Left colon (tissue), 2 donors: ENCODE results near the gene DCTN3. TPM values are rescaled to one million over a fixed set of nuclear protein-coding genes. Genes with fewer than 3 reads are reported as not detected.

Source experiments
- ATAC-seq: fragments of 200-7000 bp; cut with Tn5 transposase; one replicate; pipeline ENCODE4 v1.9.1; 2020; ENCODE audit warnings: mild to moderate bottlenecking, moderate library complexity
- DNase-seq, 2 donors: peaks; one replicate each; pipeline ENCODE4 v3.0.0-alpha.2; 2020
- intact Hi-C, 2 donors: fragments of 100-400 bp; cut with DNase I in 1 of 2; cut with micrococcal nuclease in 1 of 2; formaldehyde crosslinking; loops; one replicate each; pipeline versions ENCODE4 v1.11.2 to v1.14.0; 2022; cut with DNase I, micrococcal nuclease
- total RNA-seq, 2 donors: library from RNA; stranded (reverse); fragmentation: NEBNext Ultra II Directional; extraction: Animal tissue kit (Norgen Biotek cat#: 25700); gene quantifications; one replicate each; pipeline ENCODE4 v1.2.1, GENCODE V29; 2021
- donor health status: DM: no; HTN: no; CAD: no.
- donor health status: DM: yes; HTN: yes; CAD: no.

Gene DCTN3
- total RNA-seq, 2 donors from 2014 or later, result 53.7 to 59.4 TPM

DNA sequence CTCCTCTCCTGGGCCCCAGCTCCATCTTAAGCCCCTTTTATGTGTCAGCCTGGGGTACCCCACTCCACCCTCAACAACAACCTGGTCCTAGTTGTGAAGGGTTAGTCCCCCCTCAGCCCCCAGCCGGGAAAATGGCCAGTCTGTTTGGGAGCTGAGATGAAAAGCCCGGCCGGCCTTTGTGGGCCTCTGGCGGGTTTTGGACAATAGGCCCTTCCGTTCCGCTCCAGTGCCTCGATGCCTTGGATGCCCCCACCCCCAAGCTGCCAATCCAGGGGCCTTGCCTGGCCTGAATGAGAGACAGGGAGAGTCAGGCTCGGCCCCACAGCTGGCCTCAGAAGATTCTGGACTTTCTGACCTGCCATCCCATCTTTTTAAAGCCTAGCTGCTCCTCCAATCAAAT lies 39.9 kb downstream of the DCTN3 start:
- ATAC-seq (no peak), DNase-seq (no peak)
- intact Hi-C loops, result no loop called here

DNA sequence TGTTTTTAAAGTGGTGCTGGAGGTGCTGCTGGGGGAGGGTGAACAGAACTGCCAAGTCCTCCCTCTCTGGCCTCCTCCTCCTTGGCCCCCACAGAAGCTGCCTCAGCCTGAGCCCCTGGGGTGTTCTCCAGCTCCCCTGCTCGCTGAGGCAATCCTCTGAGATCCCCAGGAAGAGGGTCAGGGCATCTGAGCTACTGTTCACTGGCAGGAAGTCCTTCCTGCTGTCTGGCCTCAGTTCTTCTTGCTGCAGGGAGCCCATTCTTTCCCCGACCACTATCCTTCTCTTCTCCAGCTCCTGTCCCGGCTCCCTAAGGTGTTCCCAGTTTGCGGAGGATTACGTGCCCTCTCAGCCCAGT lies 40.5 kb downstream of the DCTN3 start:
- no peak for ATAC-seq
- no peak for DNase-seq
- intact Hi-C loops, result no loop called here

DNA sequence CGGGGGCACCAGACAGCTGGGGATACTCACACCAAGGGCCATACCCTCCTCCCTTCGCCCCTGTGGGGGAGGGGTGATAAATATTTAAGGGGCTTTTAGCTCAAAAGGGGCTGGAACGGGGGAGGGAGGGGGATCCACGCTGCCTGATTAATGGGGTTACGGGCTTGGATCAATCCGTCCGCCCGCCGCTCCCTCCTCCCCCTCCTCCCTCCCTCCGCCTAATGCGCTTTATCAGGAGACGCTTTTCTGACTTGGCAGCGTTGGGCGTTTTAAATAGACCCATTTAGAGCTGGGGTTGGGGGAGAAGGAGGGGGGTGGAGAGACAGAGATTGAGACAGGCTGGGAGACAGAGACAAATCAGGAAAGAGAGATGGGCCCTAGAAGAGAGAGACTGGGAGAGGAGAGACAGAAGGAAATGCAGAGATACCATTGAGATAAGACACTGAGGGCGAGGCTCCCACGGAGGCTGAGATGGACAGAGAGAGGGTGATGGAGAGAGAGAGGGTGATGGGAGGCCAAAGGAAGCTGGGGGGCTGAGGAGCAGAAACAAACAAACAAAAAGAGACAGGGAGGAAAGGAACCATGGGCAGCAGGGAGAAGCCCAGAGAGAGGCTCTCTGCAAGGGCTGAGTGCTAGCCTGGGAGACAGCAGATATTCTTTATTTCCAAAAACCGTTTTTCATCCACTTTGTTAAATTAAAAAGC lies 41.0 kb downstream of the DCTN3 start:
- DNase-seq (no peak), ATAC-seq (no peak)
- intact Hi-C loops, result no loop called here

DNA sequence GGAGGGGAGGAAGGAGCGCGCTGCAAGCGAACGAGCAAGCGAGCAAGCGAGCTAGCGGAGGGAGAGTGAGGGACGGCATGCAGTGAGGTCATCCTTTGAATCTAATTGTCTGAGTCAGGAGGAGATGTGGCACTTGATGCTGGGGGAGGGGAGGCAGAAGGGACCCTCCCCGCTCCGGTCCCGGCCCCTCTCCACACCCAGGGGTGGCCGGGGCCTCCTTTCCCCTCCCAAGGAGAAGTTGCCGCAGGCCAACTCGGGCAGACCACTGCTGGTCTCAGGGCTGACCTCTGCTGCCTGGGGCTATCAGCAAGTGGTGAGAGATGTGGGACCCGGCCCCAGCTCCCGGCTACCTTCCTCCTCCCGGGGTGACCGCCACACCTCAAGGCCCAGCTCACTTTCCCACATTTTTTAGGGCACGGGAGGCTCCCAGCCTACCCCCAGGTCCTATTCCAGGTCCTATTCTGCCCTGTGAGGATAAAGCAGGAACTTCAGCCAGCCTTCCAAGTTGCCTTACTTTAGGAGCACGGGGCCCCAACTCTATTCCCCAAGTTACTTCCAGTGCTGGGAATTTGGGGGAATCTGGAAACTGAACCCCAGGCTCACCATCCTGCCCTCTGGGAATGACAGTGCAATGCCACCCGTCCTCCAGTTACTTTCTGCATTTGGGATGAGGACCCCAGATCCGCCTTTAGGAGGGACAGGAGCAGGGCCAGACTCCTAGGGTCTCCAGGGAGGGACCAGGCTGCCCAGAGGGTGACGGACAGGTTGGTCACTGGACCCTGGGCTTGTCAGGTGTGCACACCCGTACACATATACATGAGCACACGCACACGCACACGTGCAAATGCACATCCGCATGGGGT lies 41.8 kb downstream of the DCTN3 start:
- ATAC-seq, result peak; percentile 16
- intact Hi-C loops, result no loop called here
- peak in 1 of 2 donors; percentile 28 for DNase-seq

DNA sequence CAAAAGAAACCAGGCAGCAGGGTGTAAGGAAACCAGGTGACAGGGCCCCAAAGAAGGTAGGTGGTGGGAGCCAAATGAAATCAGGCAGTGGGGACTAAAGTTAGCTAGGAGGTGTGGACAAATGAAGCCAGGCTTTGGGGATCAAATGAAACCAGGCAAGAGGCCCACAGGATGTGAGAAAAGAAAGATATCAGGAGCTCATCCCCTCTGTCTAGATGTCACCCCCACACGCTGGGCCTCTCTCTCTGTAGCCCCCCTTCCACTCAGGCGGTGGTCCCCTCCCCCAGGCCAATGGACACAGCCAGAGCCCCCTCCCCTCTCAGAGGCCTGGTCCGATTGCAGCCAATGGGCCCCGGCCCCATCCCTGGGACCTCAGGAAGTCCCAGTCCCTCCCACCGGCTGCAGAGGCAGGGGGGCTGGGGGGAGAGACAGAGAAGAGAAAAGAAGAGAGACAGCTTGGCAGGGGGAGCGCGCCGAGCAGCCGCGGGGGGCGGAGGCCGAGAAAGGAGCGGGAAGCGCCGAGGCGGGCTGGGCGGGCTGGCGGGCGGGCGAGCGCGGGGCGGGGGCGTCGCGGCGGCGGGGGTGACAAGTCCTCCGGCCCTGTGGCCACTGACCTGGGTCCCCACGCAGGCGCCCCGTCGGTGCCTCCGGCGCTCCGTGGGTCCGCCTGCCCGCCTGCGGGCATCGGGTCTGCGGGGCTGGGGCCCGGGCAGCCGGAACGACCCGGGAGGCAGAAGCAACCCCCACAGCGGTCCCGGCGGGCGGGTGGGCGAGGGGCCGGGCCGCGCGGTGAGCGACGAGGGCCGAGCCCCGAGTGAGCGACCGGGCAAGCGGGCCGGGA lies 42.7 kb downstream of the DCTN3 start:
- intact Hi-C loops, result no loop called here
- no peak for DNase-seq
- no peak for ATAC-seq

DNA sequence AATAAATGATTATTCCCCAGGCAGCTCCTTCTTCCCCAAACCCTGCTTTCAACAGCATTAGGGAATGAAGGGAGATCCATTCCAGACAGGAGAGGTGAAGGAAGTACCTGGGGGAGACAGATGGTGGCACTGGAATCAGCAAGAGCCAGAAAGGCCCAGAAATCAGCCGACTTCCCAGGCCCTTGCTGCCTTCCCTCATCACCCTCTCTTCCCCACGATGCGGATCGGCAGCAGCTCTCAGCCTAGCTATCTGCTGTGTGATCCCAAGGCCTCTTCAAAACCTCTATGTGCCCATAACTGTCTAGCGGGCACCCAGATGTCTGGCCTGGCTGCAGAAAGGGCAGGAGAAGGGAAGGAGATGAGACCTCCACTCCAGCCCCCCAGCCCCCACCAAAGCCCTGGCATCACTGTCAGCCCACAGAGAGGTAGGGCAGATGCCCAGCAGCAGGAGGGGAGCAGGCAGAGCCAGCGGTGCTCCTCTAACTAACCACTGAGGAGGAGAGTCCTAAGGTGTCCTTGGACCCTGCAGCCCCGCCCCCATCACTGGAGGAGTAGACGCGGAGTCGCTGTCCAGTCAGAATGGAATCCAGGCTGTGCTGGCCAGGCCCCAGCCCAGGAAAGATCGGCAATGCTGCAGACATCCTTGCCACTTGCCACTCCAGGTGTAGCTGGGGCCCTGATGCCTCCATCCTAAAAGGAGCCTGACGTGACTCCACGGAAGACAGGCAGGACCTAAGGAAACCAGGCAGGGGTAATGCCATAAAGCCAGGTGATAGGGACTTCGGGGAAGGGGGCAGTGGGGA lies 43.5 kb downstream of the DCTN3 start:
- ATAC-seq (no peak), DNase-seq (peak in 1 of 2 donors; percentile 23)
- intact Hi-C loops, result no loop called here

DNA sequence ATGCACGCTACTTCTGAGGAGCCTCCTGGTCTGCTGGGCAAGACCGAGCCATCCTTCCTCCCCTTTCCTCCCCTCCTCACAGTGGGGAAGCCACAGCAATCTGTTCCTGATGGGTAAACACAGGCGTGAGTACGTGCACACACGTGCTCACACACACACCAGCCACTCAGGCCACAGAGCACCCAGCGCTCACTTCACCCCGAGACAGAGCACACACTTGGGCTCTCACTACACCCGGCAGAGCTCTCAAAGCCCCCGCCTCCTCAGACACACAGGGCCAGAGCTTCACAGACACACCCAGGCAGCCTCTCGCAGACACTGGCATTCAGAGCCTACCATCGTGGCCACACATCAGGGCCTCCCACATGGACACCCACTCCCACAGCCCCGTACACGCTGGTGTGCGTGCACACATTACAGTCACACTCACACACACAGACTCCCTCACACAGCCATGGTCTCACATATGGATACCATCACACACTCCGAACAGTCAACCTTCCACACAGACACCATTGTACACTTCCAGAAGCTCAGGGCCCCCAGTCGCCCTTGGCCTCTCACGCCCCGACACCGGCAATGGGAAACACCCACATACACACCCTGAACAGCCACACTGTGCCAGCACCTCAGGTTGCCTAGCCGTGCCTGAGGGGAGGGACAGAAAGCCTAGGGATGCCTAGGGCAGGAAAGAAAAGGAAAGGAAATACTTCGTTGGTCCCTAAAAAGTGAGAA lies 44.3 kb downstream of the DCTN3 start:
- DNase-seq (peak; percentile 49 to 62), ATAC-seq (peak; percentile 62)
- intact Hi-C loops, result no loop called here

DNA sequence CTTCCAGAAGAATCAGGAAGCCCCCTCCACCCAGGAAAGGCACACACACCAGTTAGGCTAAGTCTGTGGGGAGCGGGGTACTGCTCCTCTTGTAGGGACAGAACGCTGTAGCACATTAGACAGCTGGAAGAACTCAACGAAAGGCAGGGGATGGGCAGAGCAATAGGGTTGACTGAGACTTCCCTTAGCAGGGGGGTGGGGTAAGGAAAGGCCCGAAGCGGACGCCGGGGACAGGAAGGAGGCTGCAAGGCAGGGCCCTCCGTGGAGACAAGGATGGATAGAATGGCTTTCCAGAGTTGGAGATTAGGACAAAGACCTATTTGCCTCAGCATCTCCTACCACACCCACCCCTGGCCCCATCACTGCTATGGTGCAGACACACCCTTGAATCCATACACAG lies 45.1 kb downstream of the DCTN3 start:
- intact Hi-C loops, result no loop called here
- ATAC-seq (no peak), DNase-seq (no peak)

DNA sequence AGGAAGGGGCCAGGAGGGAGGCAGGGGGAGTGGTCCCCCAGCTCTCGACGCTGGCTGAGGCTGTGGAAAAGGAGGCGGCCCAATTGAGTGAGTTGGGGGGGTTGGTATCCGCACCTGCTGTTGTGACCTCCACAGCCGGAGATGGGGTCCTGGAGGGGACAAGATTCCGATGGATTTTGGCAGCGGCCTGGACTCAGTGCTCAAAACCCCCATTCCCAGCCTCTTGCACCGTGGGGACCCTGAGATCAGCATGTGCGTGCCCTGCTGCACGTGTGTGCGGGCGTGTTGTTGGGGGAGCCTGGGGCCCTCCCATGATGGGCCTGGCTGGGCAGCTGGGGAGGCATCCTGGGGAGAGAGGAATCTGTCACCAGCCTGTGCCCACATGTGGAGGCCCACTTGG lies 45.7 kb downstream of the DCTN3 start:
- ATAC-seq (no peak), DNase-seq (no peak)
- intact Hi-C loops, result no loop called here

DNA sequence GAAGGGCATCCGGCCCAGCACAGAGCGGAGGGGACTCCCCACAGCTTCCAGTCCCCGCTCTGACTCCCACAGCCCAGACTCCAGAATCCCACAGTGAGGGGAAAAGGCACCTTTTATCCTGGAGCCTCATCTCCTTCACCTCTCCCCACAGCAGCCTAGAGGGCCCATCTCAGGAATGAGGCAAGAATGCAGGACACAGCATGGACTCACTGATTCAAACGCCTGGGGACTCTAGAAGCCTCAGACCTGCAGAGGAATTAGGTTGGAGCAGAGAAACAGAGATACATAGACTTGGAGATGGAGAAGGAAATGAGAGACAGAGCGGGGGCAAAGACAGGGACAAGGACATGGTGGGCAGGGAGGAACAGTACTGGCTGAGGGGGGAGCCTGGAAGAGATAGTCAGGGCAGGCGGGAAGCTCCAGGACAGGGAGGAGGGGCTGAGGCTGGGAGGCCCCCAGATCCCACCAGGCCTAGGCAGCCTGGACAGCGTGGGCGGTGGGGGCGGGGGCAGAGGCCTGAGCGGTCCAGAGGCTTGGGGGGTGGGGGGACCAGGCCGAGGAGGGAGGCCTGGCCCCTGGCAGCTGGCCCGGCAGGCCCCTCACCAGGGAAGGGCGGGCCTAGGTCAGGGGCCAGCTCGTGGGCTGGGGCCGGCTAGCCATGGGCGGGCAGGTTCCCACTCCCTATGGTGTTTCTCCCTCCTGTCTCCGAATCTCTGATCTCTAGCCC lies 46.5 kb downstream of the DCTN3 start:
- DNase-seq (no peak), ATAC-seq (no peak)
- intact Hi-C loops, result no loop called here

DNA sequence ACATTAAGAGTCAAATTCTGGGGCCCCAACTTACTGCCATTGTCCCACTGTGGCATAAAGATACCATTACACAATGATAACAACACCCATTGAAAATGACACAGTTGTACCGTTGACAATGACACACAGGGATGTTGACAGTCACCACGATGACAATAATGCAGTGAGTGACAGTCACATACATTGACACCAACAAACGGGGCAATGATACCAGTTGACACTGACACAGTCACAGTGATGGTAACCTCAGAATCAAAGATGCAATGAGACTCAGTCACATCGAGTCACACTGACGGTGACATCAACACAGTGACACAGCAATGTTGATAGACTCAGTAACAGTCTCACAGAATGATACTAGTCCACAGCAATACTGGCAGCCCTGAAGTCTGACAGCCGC lies 47.7 kb downstream of the DCTN3 start:
- no peak for DNase-seq
- peak; percentile 2 for ATAC-seq
- intact Hi-C loops, result no loop called here

DNA sequence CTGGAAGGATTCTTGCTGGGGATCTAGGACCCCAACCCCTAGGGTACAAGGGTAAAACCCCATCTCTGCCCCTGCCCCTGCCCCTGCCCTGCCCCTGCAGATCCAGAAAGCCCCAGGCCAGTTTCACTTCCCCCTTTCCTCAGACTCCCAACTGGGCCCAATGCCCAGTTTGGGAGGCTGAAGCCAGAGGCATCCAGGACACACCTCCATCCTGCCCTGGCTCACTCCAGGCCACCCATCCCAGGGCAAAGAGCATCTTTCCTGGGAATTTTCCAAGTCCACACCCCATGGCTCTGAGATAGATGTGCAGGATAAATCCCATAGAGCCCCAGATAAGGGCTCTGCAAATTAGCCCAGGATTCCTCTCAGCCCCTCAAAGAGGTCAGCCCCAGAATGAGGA lies 48.2 kb downstream of the DCTN3 start:
- ATAC-seq, result peak; percentile 86
- DNase-seq, result peak; percentile 71 to 84
- intact Hi-C loops, result no loop called here

DNA sequence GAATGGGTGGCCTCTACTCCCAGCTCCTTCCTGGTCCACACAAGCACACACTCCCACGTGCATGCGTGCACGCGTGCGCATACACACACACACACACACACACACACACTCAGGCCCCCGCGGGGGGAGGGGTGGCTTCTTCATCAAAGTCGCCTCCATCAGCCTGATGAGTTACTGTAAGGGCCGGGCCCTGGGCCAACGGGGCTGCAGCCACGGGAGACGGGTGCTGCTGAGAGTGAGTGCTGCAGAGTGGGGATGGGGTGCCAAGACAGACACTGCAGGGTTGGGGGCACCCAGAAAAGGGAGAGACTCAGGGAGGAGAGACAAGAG lies 48.8 kb downstream of the DCTN3 start:
- no peak for ATAC-seq
- intact Hi-C loops, result no loop called here

DNA sequence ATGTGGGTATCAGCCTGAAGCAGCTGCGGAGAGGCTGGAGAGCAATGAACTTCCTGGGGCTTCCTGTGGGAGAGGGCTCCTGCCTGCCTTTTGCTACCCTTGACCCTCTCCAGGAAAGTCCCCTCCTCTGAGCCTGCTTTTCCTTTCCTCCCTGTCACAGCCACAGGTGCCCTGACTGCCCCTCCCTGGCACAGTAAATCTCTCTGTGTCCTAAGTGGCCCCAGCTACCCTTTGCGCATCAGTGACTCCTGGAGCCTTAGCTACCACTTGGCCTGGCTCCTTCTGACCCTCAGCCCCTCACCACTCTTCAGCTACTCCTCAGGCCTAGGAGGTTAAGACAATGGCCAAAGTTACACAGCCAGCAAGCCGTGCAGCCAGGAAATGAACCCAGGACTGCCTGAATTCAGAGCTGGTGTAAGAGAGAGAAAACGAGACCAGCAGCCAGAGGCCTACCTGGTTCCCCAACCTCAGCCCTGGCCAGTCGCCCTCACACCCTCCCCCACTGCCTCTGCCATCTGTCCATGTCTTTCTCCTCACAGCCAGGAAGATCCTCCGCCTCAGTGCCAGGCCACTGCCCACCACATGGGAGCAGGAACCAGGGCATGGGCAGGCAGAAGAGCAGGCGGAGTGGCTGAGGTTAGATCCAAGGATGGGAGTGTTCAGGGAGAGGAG lies 49.4 kb downstream of the DCTN3 start:
- ATAC-seq, result peak; percentile 38
- intact Hi-C loops, result no loop called here
- DNase-seq, result no peak

More for the DNA sequence above, 48.8 kb downstream of the DCTN3 start:
- peak in 1 of 2 donors; percentile 45 for DNase-seq

DNA sequence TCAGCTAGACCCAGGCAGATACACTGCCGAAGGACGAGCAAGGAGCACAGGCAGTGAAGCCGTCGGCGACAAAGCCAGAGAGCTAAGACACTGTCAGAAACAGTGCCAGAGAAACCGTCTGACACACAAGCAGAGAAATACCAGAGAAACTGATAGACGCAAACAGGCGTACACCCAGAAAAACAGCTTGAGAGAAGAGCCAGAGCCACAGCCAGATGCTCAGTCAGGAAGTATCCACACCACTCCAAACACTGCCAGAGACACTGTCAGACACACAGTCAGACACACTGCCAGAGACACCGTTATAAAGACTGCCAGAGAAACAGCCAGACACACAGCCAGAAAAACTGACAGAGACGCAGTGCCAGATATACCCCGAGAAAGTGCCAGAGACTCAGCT lies 49.9 kb downstream of the DCTN3 start:
- intact Hi-C loops, result no loop called here
- no peak for ATAC-seq
- DNase-seq, result no peak

DNA sequence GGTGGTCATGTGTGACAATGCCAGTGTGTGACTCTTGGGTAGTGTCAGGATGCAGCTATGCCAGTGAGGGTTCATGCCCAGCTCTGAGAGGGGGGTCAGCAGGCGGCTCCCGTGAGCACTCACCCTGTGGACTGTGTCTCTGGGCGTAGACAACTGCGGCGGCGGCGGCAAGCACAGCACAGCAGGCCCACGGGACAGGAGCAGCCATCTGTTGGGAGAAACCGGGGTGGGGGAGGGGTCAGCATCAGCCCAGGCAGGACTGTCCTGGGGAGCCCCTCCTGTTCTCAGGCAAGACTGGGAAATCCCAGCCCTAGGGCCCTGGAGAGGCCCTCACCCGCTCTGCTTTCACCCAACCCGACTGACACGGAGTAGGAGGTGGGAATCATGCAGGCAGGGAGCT lies 51.5 kb downstream of the DCTN3 start:
- ATAC-seq, result no peak
- intact Hi-C loops, result no loop called here
- DNase-seq, result no peak

DNA sequence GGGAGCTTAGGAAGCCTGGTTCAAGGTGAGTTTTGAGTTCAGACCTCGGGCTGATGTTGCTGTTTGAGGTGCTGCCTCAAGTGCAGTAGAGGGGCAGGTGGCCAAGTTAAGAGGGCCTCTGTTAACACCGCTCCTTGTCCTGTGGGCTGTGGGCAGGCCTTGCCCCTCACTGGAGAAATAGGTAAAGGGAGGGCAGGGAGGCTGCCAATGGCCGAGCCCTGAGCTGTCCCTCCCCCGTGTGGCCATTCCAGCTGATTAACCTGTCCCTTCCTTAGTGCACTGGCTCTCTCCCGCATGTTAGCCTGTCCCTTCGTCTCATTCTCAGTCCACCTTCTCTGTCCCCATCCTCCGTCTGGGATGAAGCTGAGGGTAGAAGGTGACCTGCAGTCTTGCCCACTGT lies 52.2 kb downstream of the DCTN3 start:
- intact Hi-C loops, result no loop called here
- DNase-seq (no peak), ATAC-seq (no peak)
